ENCODE results near the gene DNAJB13.

Gene DNAJB13

DNA sequence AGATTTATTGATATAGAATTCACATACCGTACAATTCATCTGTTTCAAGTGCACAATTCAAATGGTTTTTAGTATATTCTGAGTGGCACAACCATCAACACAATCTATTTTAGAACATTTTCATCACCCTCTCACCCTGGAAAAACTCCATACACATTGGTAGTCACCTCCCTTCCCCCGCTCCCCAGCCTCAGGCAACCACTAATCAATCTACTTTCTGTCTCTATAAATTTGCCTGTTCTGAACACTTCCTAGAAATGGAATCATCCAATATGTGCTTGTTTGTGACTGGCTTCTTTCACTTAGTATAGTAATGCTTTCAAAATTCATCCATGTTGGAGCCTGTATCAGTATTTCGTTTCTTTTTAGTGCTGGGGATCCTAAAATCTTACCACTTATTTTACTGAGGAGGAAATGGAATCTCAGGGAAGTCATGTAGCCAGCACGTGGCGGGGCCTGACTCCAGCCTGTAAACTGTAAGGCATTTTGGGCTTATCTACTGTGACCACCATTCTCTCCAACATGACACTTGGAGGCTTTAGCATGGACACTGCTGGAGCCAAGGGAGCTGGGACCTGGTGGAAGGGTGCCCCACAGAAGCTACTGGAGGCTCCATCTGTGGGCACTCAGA is 59.0 kb downstream of the DNAJB13 start:
- DNase-seq (ENCODE audit: low read depth): no peak
- no peak for TF ChIP-seq CTCF (IDR thresholded peaks at IDR 0.05; ENCODE audit: insufficient read depth, low read depth, low read length, missing control alignments)

DNA sequence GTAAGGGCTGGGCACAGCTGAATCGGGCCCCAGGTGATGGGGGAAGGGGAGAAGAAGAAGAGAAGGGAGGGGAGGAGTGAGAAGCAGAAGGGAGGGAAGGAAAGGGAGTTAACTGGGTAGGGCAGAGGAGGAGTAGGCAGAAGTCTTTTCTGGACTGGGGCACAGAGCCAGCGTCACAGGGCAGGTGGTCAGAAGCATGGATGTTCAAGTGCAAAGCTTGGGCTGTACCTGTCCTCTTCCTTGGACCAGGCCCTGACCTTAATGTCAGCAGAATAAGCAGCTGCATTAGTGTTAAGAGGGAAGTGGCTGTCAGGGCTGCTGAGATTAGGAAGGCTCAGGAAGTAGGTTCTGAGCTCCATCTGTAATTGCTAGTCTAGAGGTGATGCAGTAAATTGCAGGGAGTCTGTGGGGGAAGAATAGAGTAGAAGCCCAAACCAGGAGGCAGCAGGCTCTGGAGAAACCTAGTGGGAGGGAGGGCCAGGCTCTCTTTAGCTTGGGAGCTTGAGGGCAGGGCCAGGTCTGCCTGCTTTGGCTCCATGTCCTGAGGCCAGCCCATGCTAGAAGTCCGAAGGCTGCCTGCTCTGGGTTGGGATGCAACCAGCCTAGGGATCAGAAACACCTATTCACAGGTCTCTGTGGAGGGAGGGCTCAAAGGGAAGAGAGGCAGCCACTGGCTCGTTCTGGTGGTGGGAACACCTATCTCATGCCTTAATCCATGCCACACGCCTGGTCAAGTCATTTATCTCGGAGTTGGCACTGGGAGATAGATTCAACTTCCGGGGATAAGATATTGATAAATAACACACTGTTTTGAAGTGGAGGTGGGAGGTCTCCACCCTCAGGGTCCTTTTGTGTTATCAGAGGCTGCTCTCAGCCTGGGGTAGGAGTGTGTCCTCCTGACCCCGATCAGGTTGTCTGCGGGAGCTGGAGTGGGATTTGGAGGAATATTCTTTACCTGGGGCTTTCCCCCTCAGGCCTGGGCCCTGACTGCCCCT is 59.8 kb downstream of the DNAJB13 start:
- TF ChIP-seq CTCF (IDR thresholded peaks at IDR 0.05; ENCODE audit: insufficient read depth, low read depth, low read length, missing control alignments): no peak
- no peak overlapping the region for H3K4me3 ChIP-seq (ENCODE audit: low read length)
- DNase-seq (ENCODE audit: low read depth): no peak

More for the DNA sequence above, 59.0 kb downstream of the DNAJB13 start:
- no peak overlapping the region for H3K4me3 ChIP-seq (ENCODE audit: low read length)

GRCh38 chr11:74011360-74012073 is 60.7 kb downstream of the DNAJB13 start:
- no peak for TF ChIP-seq CTCF (IDR thresholded peaks at IDR 0.05; ENCODE audit: insufficient read depth, low read depth, low read length, missing control alignments)
- no peak for DNase-seq (ENCODE audit: low read depth)
- no peak overlapping the region for H3K4me3 ChIP-seq (ENCODE audit: low read length)

DNA sequence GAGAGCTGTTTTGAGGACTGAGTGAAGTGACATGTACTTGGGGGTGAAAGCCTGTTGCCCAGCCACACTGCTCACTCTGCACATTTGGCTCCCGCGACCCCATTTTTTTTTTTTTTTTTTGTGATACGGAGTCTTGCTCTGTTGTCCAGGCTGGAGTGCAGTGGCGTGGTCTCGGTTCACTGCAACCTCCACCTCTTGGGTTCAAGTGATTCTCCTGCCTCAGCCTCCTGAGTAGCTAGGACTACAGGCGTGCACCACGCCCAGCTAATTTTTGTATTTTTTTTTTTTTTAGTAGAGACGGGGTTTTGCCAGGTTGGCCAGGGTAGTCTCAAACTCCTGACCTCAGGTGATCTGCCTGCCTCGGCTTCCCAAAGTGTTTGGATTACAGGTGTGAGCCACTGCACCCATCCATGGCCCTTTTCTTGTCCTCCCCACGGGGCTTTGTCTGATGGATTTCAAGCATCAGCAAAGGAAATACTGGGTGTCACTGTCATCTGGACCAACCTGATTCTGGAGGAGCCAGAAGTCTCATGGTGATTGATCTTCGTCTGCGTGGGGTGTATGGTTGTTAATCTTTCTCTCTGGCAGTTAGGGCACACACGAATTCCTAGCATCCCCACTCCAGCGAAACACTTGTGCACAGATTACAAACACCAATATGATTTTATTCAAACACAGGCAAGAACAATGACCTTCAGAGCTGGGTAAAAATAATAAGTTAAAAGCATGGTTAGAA is 61.4 kb downstream of the DNAJB13 start:
- no peak for DNase-seq (ENCODE audit: low read depth)
- H3K4me3 ChIP-seq (ENCODE audit: low read length): no peak overlapping the region
- no peak for TF ChIP-seq CTCF (IDR thresholded peaks at IDR 0.05; ENCODE audit: insufficient read depth, low read depth, low read length, missing control alignments)

- H3K4me3 ChIP-seq (ENCODE audit: low read length): no peak overlapping the region
- no peak for DNase-seq (ENCODE audit: low read depth)
- TF ChIP-seq CTCF (IDR thresholded peaks at IDR 0.05; ENCODE audit: insufficient read depth, low read depth, low read length, missing control alignments): no peak
These were observed 62.3 kb downstream of the DNAJB13 start for GRCh38 chr11:74013141-74013540.

GRCh38 chr11:74014880-74015279 is 64.1 kb downstream of the DNAJB13 start:
- TF ChIP-seq CTCF (IDR thresholded peaks at IDR 0.05; ENCODE audit: insufficient read depth, low read depth, low read length, missing control alignments): no peak
- DNase-seq (ENCODE audit: low read depth): no peak
- no peak overlapping the region for H3K4me3 ChIP-seq (ENCODE audit: low read length)

Data from epithelial cell of esophagus (primary cell).